Neutrophil (primary cell): ENCODE data around the gene OR4D9.

Source experiments
- H3K27ac ChIP-seq: fragments of 200-600 bp; sonication (generic); 2 replicates; pipeline ENCODE4 v1.5.1; 2016; ENCODE audit warnings: mild to moderate bottlenecking, moderate library complexity
- H3K27me3 ChIP-seq: fragments of 200-600 bp; sonication (generic); 2 replicates; pipeline ENCODE4 v1.6.0; 2016; ENCODE audit warnings: mild to moderate bottlenecking
- H3K36me3 ChIP-seq: fragments of 200-600 bp; sonication (generic); 2 replicates; pipeline ENCODE4 v1.5.1; 2017
- H3K4me1 ChIP-seq, 2 experiments: fragments of 200-600 bp in 1 of 2; sonication (generic) in 1 of 2; 1 replicate in 1 of 2; 2 replicates in 1 of 2; pipeline versions ENCODE4 v1.5.1 to v1.6.1; 2013 to 2016; ENCODE audit warnings: low read depth in 1 of 2, low read length in 1 of 2, mild to moderate bottlenecking in 1 of 2, moderate library complexity in 1 of 2; ENCODE audit not compliant: control insufficient read depth in 1 of 2, insufficient read depth in 1 of 2
- H3K4me3 ChIP-seq, 2 experiments: fragments of 200-600 bp in 1 of 2; sonication (generic) in 1 of 2; 1 replicate in 1 of 2; 2 replicates in 1 of 2; pipeline ENCODE4 v1.5.1; 2013 to 2016; ENCODE audit warnings: low read depth in 1 of 2, low read length in 1 of 2, mild to moderate bottlenecking in 1 of 2, moderate library complexity in 1 of 2
- H3K9me3 ChIP-seq: fragments of 200-600 bp; sonication (generic); 2 replicates; pipeline ENCODE4 v1.5.1; 2016
- TF ChIP-seq, protein P1 (sequence below): fragments of 200-600 bp; sonication (generic); IDR thresholded peaks from 2 replicates; pipeline ENCODE4 v1.5.1; 2016; ENCODE audit warnings: antibody characterized with exemption

Gene OR4D9

DNA sequence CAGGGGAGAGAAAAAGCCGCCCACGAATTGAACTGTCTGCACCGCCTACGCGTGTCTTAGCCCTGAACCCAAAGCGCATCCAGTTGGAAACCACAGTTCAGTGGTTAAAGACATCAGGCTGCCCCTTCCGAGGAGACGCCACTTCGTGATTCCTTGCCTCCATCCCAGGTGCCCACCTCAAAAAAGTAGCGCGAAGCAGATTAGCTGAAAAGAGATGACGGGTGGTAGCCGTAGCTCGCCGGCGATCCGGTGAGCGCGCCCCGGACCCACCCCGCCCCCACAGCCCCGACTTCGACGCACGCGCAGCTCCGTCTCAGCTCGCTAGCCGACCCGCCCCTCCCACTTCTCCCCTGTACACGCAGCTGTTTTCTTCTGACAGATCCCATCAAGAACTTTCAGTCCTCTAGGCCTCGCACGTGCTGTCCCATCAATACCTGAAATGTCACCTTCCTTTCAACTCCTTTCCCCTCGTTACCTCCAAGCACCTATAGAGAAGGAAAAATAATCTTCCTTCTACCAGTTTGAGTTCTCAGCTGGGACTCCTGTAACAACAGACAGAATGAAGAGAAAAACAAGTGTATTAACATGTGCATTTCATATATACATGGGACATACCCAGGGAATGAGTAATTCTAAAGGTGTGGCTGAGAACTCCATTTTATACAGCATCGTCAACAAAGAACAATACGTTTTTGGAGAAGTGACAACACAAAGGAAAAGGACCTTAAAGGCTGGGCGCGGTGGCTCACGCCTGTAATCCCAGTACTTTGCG lies 49.5 kb downstream of the OR4D9 start:
- TF ChIP-seq, protein P1, sequence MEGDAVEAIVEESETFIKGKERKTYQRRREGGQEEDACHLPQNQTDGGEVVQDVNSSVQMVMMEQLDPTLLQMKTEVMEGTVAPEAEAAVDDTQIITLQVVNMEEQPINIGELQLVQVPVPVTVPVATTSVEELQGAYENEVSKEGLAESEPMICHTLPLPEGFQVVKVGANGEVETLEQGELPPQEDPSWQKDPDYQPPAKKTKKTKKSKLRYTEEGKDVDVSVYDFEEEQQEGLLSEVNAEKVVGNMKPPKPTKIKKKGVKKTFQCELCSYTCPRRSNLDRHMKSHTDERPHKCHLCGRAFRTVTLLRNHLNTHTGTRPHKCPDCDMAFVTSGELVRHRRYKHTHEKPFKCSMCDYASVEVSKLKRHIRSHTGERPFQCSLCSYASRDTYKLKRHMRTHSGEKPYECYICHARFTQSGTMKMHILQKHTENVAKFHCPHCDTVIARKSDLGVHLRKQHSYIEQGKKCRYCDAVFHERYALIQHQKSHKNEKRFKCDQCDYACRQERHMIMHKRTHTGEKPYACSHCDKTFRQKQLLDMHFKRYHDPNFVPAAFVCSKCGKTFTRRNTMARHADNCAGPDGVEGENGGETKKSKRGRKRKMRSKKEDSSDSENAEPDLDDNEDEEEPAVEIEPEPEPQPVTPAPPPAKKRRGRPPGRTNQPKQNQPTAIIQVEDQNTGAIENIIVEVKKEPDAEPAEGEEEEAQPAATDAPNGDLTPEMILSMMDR: no peak
- peak overlapping the region; percentile 70 to 84 for H3K4me3 ChIP-seq
- H3K27me3 ChIP-seq: peaks cover 48% of the 10 kb centered on the region
- no peaks in the 10 kb centered on the region for H3K9me3 ChIP-seq
- peaks cover 44 to 50% of the 10 kb centered on the region in 2 experiments for H3K4me1 ChIP-seq
- peak overlapping the region; percentile 37 for H3K27ac ChIP-seq
- H3K36me3 ChIP-seq: no peaks in the 10 kb centered on the region

DNA sequence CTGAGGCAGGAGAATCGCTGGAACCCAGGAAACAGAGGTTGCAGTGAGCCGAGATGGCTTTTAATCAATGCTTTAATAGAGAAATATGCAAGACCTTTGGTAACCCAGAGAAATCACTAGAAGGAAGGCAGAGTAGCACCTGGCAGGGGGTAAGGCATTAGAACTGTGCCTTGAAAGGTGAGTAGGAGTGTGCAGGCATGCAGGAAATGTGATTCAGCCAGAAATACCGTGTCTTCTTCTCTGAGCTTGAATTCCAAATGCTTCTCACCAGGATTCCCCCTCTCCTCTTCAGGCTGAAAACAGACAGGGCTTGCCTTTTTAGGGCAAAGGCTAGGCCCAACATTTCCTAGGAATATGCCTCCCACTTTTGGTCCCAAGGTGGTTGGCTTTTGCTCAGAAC lies 51.0 kb downstream of the OR4D9 start:
- no peaks in the 10 kb centered on the region for H3K9me3 ChIP-seq
- peaks cover 34 to 39% of the 10 kb centered on the region in 2 experiments for H3K4me1 ChIP-seq
- no peak overlapping the region for H3K27ac ChIP-seq
- no peaks in the 10 kb centered on the region for H3K36me3 ChIP-seq
- TF ChIP-seq, protein P1: no peak
- H3K4me3 ChIP-seq: no peak overlapping the region
- H3K27me3 ChIP-seq: peaks cover 34% of the 10 kb centered on the region
